A549 (cell line): ENCODE data around the gene SLC6A18.

ENCODE experiments used
- CHD2 ChIP-seq: fragments of 150-350 bp; IDR thresholded peaks from 2 replicates; pipeline ENCODE4 v1.6.1; 2014; ENCODE audit warnings: low read length; ENCODE audit not compliant: partially characterized antibody
- KDM1A ChIP-seq: fragments of 200-600 bp; sonication (generic); IDR thresholded peaks from 2 replicates; pipeline ENCODE4 v1.6.1; 2016; ENCODE audit warnings: low read depth, mild to moderate bottlenecking
- MAFK ChIP-seq: fragments of 450-650 bp; IDR thresholded peaks from 2 replicates; pipeline ENCODE4 v1.6.1; 2014; ENCODE audit not compliant: partially characterized antibody
- TF ChIP-seq, protein P1 (sequence below): fragments of >200 bp; sonication (Bioruptor Twin); formaldehyde crosslinking; IDR thresholded peaks from 3 replicates; pipeline ENCODE4 v1.5.1; 2016
- TF ChIP-seq, protein P2 (sequence below): IDR thresholded peaks from 2 replicates; pipeline ENCODE4 v1.6.1; 2012; ENCODE audit warnings: low read depth, borderline replicate concordance
- TF ChIP-seq, protein P3 (sequence below): IDR thresholded peaks from 2 replicates; pipeline ENCODE4 v1.6.1; 2012

DNA sequence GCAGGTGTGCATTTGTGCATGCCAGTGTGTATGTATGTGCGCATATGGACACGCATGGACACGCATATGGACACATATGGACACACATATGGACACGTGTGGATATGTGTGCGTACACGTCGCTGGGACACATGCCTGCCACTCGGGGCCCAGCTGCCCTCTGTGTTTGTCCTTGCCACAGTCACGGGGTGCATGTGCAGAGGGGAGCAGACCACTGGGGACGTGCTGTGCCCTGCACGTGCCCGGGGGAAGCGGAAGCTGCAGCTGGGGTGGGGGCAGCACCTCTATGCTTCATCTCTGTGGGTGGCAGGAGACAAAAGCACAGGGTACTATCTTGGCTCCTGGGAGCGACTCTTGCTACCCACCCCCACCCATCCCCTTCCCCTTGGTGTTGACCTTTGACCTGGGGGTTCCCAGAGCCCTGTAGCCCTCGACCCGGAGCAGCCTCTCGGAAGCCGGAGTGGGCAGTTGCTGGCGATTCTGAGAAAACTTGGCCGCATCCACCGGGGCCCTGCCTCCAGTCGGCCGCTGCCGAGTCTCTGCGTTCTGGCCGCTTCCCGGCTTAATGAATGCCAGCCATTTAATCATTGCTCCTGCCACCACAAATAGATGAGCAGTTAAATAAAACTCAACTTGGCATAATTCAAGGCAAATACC is 2.4 kb upstream of the SLC6A18 start:
- TF ChIP-seq, protein P1, sequence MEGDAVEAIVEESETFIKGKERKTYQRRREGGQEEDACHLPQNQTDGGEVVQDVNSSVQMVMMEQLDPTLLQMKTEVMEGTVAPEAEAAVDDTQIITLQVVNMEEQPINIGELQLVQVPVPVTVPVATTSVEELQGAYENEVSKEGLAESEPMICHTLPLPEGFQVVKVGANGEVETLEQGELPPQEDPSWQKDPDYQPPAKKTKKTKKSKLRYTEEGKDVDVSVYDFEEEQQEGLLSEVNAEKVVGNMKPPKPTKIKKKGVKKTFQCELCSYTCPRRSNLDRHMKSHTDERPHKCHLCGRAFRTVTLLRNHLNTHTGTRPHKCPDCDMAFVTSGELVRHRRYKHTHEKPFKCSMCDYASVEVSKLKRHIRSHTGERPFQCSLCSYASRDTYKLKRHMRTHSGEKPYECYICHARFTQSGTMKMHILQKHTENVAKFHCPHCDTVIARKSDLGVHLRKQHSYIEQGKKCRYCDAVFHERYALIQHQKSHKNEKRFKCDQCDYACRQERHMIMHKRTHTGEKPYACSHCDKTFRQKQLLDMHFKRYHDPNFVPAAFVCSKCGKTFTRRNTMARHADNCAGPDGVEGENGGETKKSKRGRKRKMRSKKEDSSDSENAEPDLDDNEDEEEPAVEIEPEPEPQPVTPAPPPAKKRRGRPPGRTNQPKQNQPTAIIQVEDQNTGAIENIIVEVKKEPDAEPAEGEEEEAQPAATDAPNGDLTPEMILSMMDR: no peak
- TF ChIP-seq, protein P2, sequence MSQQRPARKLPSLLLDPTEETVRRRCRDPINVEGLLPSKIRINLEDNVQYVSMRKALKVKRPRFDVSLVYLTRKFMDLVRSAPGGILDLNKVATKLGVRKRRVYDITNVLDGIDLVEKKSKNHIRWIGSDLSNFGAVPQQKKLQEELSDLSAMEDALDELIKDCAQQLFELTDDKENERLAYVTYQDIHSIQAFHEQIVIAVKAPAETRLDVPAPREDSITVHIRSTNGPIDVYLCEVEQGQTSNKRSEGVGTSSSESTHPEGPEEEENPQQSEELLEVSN: no peak
- TF ChIP-seq, protein P3, sequence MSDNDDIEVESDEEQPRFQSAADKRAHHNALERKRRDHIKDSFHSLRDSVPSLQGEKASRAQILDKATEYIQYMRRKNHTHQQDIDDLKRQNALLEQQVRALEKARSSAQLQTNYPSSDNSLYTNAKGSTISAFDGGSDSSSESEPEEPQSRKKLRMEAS: no peak
- TF ChIP-seq MAFK: no peak
- no peak for TF ChIP-seq CHD2
- TF ChIP-seq KDM1A: no peak
